BE2C (cell line): Measurements from ENCODE around the gene TBC1D17.

ENCODE experiments used
- DNase-seq: peaks from one replicate; pipeline ENCODE4 v3.0.0-alpha.2; 2020
- H3K27me3 ChIP-seq: fragments of 250-450 bp; sonication (Bioruptor Pico); 2 replicates; pipeline ENCODE4 v1.5.1; 2020; ENCODE audit warnings: mild to moderate bottlenecking
- H3K36me3 ChIP-seq: fragments of 250-450 bp; sonication (Bioruptor Pico); 2 replicates; pipeline ENCODE4 v1.5.1; 2020; ENCODE audit warnings: mild to moderate bottlenecking
- H3K4me1 ChIP-seq: fragments of 250-450 bp; sonication (Bioruptor Pico); 2 replicates; pipeline ENCODE4 v1.5.1; 2020
- H3K4me3 ChIP-seq: 2 replicates; pipeline ENCODE4 v1.5.1; 2011; ENCODE audit warnings: low read depth, low read length
- H3K9me3 ChIP-seq: fragments of 250-450 bp; sonication (Bioruptor Pico); 2 replicates; pipeline ENCODE4 v1.5.1; 2020
- TF ChIP-seq, protein P1 (sequence below): IDR thresholded peaks from 2 replicates; pipeline ENCODE4 v1.5.1; 2012; ENCODE audit warnings: mild to moderate bottlenecking, low read depth, low read length

Gene TBC1D17

DNA sequence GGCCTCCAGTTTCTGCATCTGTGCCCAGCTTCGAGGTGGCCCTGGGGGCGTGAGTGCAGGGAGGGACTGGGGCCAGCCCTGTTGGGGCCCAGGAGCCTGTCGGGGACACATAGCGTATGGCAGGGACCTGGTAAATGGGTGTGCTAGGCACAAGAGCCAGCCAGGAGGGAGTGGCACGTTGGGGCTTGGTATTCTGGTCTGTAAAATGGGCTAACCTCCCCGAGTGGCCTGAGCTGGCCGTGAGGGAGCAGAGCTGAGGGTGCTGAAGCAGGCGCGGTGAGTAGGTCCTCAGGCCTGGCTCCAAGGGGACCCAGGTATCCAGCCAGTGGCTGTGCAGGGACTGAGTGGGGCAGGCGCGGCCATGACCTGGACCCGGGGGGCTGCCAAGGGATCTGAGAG is 22.2 kb upstream of the TBC1D17 start:
- no peaks in the 10 kb centered on the region for H3K4me1 ChIP-seq
- H3K27me3 ChIP-seq: no peaks in the 10 kb centered on the region
- no peak for DNase-seq
- no peaks in the 10 kb centered on the region for H3K9me3 ChIP-seq
- no peak overlapping the region for H3K4me3 ChIP-seq
- TF ChIP-seq, protein P1, sequence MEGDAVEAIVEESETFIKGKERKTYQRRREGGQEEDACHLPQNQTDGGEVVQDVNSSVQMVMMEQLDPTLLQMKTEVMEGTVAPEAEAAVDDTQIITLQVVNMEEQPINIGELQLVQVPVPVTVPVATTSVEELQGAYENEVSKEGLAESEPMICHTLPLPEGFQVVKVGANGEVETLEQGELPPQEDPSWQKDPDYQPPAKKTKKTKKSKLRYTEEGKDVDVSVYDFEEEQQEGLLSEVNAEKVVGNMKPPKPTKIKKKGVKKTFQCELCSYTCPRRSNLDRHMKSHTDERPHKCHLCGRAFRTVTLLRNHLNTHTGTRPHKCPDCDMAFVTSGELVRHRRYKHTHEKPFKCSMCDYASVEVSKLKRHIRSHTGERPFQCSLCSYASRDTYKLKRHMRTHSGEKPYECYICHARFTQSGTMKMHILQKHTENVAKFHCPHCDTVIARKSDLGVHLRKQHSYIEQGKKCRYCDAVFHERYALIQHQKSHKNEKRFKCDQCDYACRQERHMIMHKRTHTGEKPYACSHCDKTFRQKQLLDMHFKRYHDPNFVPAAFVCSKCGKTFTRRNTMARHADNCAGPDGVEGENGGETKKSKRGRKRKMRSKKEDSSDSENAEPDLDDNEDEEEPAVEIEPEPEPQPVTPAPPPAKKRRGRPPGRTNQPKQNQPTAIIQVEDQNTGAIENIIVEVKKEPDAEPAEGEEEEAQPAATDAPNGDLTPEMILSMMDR: no peak
- peaks cover 56% of the 10 kb centered on the region for H3K36me3 ChIP-seq

DNA sequence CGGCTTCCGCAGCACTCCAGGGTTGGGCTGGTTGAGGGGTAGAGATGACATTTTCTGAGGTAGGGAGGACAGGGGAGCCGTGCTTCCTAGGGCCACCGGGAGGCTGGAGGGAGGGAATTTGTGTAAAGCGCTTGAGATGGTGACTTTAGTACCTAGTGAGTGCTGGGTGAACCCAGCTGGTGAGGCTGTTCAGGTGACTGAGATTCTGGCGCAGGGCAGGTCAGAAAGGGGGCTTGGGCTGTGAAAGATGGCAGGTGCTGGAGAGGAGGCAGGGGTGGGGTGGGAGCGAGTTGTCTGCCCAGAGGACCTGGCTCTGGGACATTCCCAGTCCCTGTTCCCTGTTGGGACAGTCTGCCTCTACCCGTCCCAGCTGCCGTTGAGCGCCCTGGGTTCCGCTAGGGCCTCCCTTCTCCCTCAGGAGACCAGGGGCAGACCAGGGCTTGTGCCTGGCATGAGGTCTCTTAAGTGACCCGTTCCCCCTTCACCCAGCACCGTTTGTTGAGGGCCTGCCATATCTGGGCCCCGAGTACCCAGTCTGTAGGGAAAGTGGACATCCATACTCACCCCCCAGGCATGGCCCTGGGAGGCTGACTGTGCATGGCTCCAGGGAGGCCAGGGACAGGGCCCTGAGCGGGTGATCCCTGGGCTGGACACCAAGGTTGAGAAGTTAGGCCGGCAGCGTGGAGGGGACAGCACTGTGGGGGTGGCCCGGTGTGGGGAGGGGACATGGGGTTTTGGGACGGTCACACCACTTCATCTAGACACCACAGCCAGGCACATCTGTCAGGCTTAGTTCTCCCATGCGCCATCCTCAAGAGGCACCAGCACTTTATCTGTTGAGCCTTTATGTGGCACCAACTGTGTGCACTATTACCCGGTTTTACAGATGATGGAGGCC is 21.6 kb upstream of the TBC1D17 start:
- H3K4me3 ChIP-seq: no peak overlapping the region
- H3K27me3 ChIP-seq: no peaks in the 10 kb centered on the region
- H3K36me3 ChIP-seq: peaks cover 62% of the 10 kb centered on the region
- DNase-seq: no peak
- TF ChIP-seq, protein P1: no peak
- H3K4me1 ChIP-seq: peaks cover 5% of the 10 kb centered on the region
- no peaks in the 10 kb centered on the region for H3K9me3 ChIP-seq

- no peaks in the 10 kb centered on the region for H3K9me3 ChIP-seq
- peaks cover 67% of the 10 kb centered on the region for H3K36me3 ChIP-seq
- DNase-seq: no peak
- H3K27me3 ChIP-seq: no peaks in the 10 kb centered on the region
- H3K4me3 ChIP-seq: no peak overlapping the region
- H3K4me1 ChIP-seq: peaks cover 8% of the 10 kb centered on the region
- TF ChIP-seq, protein P1: no peak
These were observed 20.9 kb upstream of the TBC1D17 start for GRCh38 chr19:49856574-49857021.

- TF ChIP-seq, protein P1: no peak
- H3K4me1 ChIP-seq: peaks cover 8% of the 10 kb centered on the region
- peaks cover 71% of the 10 kb centered on the region for H3K36me3 ChIP-seq
- DNase-seq: no peak
- no peaks in the 10 kb centered on the region for H3K9me3 ChIP-seq
- H3K4me3 ChIP-seq: no peak overlapping the region
- no peaks in the 10 kb centered on the region for H3K27me3 ChIP-seq
These were observed 20.3 kb upstream of the TBC1D17 start for GRCh38 chr19:49857061-49857837.

DNA sequence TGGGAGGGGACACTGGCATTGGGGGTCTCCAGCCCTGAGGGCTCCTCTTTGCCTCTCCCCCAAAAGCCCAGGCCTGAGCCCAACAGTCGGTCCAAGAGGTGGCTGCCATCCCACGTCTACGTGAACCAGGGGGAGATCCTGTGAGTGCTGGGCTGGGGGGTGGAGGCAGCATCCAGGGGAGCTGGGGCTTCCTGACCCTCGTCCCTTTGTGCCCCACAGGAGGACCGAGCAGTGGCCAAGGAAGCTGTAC is 19.7 kb upstream of the TBC1D17 start:
- H3K9me3 ChIP-seq: no peaks in the 10 kb centered on the region
- H3K4me1 ChIP-seq: peaks cover 11% of the 10 kb centered on the region
- no peak for DNase-seq
- peaks cover 76% of the 10 kb centered on the region for H3K36me3 ChIP-seq
- no peak overlapping the region for H3K4me3 ChIP-seq
- TF ChIP-seq, protein P1: no peak
- no peaks in the 10 kb centered on the region for H3K27me3 ChIP-seq
